ENCODE data around the gene CCDC14.
"Not testable (repeated sequence)": the region's sequence is repeated elsewhere in the genome, so short reads cannot be mapped to it uniquely, and the experiment has no call there.

The CCDC14 gene

GRCh38 chr3:123960781-123961507, at the start of gene CCDC14:
TSS of gene CCDC14 (minus strand) at chr3:123961229. CDS start at chr3:123961173, 56 bp downstream.
- DNase-seq, result peak; percentile 98

GRCh38 chr3:124008321-124008720, 47.3 kb upstream of the CCDC14 start:
- peak; percentile 47 for DNase-seq

- peak; percentile 89 for DNase-seq
Measured at GRCh38 chr3:124007186-124007585, 46.2 kb upstream of the CCDC14 start.

GRCh38 chr3:124002405-124003079, 41.5 kb upstream of the CCDC14 start:
- DNase-seq, result not testable (repeated sequence)

- DNase-seq, result not testable (repeated sequence)
Measured at GRCh38 chr3:124001366-124001765, 40.3 kb upstream of the CCDC14 start.

- peak; percentile 24 for DNase-seq
Measured at GRCh38 chr3:123997543-123997942, 36.5 kb upstream of the CCDC14 start.

- DNase-seq, result no peak
Measured at GRCh38 chr3:123993818-123994217, 32.8 kb upstream of the CCDC14 start.

- DNase-seq, result not testable (repeated sequence)
Measured at GRCh38 chr3:123991730-123992588, 30.9 kb upstream of the CCDC14 start, which contains the start of gene ROPN1. TSS of gene ROPN1 (minus strand) at chr3:123992124. CDS start at chr3:123980481, 11,643 bp downstream.

GRCh38 chr3:123986427-123986826, 25.4 kb upstream of the CCDC14 start:
- no peak for DNase-seq

GRCh38 chr3:123984957-123985356, 23.9 kb upstream of the CCDC14 start:
- no peak for DNase-seq

GRCh38 chr3:123984350-123984749, 23.3 kb upstream of the CCDC14 start:
- DNase-seq, result no peak

- DNase-seq, result not testable (repeated sequence)
Measured at GRCh38 chr3:123981317-123981716, 20.3 kb upstream of the CCDC14 start.

GRCh38 chr3:123980539-123980938, 19.5 kb upstream of the CCDC14 start:
- DNase-seq, result no peak

GRCh38 chr3:123979525-123980501, 18.8 kb upstream of the CCDC14 start:
- DNase-seq, result peak; percentile 62

GRCh38 chr3:123976904-123977303, 15.9 kb upstream of the CCDC14 start:
- DNase-seq, result not testable (repeated sequence)

GRCh38 chr3:123976181-123976898, 15.3 kb upstream of the CCDC14 start:
- DNase-seq, result peak; percentile 64

GRCh38 chr3:123975030-123975429, 14.0 kb upstream of the CCDC14 start:
- not testable (repeated sequence) for DNase-seq

- no peak for DNase-seq
Measured at GRCh38 chr3:123971406-123971805, 10.4 kb upstream of the CCDC14 start.

- not testable (repeated sequence) for DNase-seq
Measured at GRCh38 chr3:123967260-123967659, 6.2 kb upstream of the CCDC14 start.

GRCh38 chr3:123966799-123967198, 5.8 kb upstream of the CCDC14 start:
- DNase-seq, result not testable (repeated sequence)

GRCh38 chr3:123964793-123965192, 3.8 kb upstream of the CCDC14 start:
- not testable (repeated sequence) for DNase-seq

Data from EL (cell line).